Fibroblast of villous mesenchyme (primary cell): ENCODE results near the gene CCDC152. TPM values are rescaled to one million over a fixed set of nuclear protein-coding genes. Genes with fewer than 3 reads are reported as not detected.
"Not testable (repeated sequence)": the region's sequence is repeated elsewhere in the genome, so short reads cannot be mapped to it uniquely, and the experiment has no call there.

ENCODE experiments used
- DNase-seq: peaks from one replicate; pipeline ENCODE4 v3.0.0-alpha.2; 2010; ENCODE audit warnings: low read depth
- H3K4me3 ChIP-seq: 2 replicates; pipeline ENCODE4 v1.5.1; 2011; ENCODE audit warnings: low read depth, mild to moderate bottlenecking, low read length
- total RNA-seq: library from RNA; depleted of rRNA; stranded (reverse); fragments of >200 nt; gene quantifications from 2 replicates; pipeline ENCODE4 v1.2.3, GENCODE V29; 2012
- TF ChIP-seq, protein P1 (sequence below): IDR thresholded peaks from 2 replicates; pipeline ENCODE4 v1.5.1; 2012; ENCODE audit warnings: low read depth, mild to moderate bottlenecking, low read length; ENCODE audit not compliant: insufficient read depth

CCDC152 gene
- total RNA-seq, 1 donor, result 0.86 TPM

DNA sequence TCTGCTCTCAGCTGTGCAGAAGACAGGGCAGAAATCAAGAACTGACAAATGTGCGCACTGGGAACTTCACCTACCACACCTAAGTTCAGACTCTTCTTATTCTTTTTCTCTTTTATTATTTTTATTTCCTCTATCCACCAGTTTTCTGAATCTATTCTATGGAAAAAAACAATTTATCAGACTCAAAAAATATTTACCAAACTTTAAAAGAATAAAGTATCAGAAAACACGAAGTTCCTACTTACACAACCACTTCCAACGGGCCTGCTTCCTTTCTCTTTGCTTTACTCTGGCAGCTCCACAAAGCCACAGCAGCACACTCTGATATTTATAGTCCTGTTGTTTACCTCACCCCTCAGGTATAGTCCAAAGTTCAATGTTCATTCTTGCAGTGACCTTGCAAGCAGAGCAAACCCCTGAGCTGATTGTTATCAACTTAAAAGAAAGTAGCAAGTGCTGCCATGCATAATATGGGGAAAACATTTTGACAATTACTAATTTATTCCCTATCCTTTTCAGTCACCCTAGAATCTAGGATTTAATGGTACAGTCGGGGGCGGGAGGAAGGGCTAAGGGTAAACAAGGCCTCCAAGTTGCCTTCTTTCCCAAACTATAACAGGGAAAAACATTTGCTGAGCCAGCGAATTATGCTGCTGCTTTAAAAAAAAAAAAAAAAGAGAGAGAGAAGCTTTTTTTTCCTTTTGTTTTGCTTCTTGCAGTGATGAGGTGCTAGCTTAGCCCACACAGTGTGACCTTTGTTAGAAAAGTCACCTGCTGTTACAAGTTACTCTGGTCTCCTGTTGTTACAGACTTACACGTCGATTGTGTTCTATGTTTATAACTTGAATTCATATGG lies 55.2 kb downstream of the CCDC152 start, which contains the start of gene SELENOP:
Gene SELENOP (minus strand): TSS at position 302 of the 856 bp plus-strand sequence. CDS start 3,539 bp downstream, outside the sequence.
- TF ChIP-seq, protein P1, sequence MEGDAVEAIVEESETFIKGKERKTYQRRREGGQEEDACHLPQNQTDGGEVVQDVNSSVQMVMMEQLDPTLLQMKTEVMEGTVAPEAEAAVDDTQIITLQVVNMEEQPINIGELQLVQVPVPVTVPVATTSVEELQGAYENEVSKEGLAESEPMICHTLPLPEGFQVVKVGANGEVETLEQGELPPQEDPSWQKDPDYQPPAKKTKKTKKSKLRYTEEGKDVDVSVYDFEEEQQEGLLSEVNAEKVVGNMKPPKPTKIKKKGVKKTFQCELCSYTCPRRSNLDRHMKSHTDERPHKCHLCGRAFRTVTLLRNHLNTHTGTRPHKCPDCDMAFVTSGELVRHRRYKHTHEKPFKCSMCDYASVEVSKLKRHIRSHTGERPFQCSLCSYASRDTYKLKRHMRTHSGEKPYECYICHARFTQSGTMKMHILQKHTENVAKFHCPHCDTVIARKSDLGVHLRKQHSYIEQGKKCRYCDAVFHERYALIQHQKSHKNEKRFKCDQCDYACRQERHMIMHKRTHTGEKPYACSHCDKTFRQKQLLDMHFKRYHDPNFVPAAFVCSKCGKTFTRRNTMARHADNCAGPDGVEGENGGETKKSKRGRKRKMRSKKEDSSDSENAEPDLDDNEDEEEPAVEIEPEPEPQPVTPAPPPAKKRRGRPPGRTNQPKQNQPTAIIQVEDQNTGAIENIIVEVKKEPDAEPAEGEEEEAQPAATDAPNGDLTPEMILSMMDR, result no peak
- H3K4me3 ChIP-seq, result peak within 1 kb of the TSS; percentile 46
- peak; percentile 78 for DNase-seq

DNA sequence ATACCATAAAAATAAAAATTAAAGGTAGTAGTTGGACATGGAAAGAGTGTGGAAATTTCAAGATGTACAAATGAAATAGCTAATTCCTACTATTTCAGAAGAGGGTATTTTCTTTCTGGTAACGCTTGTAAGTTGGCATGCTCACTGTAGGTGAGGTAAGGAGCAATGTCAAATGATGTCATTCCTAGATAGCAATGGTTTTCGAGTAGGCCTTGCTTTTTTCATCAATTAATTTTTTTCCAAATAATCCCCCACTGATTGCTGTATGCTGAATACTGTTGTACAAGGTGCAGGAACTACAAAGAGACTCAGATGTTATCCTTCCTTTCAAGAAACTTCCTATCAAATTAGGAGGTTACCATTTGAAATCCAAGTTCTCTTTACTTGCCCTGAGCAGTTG lies 56.0 kb downstream of the CCDC152 start:
- TF ChIP-seq, protein P1, result no peak

DNA sequence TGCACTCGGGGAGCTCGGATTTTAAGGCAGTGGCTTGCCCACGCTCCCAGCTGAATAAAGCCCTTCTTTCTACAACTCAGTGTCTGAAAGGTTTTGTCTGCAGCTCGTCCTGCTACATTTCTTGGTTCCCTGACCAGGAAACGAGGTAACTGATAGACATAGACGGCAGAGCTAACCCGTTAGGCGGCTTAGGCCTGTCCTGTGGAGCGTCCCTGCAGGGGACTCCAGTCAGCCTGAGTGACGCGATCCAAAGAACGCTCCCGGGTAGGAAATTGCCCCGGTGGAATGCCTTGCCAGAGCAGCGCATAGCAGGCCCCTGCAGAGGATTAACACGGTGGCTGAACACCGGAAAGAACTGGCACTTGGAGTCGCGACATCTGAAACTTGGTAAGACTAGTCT lies 56.9 kb downstream of the CCDC152 start:
- no peak overlapping the region for H3K4me3 ChIP-seq
- no peak for DNase-seq
- TF ChIP-seq, protein P1, result no peak

More for the DNA sequence above, 56.0 kb downstream of the CCDC152 start:
- H3K4me3 ChIP-seq, result no peak overlapping the region
- DNase-seq, result no peak

DNA sequence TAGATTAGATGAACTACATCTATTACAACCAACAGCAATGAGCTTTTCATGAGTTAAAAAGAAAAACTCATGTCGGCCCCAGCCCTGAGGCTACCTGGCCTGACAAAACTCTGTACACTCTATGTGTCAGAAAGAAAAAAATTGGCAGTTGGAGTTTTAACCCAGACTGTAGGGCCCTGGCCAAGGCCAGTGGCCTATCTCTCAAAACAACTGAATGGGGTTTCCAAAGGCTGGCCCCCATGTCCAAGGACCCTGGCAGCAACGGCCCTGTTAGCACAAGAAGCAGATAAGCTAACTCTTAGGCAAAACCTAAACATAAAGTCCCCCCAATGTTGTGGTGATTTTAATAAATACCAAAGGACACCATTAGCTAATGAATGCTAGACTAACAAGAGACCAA lies 59.9 kb downstream of the CCDC152 start:
- H3K4me3 ChIP-seq, result not testable (repeated sequence)

DNA sequence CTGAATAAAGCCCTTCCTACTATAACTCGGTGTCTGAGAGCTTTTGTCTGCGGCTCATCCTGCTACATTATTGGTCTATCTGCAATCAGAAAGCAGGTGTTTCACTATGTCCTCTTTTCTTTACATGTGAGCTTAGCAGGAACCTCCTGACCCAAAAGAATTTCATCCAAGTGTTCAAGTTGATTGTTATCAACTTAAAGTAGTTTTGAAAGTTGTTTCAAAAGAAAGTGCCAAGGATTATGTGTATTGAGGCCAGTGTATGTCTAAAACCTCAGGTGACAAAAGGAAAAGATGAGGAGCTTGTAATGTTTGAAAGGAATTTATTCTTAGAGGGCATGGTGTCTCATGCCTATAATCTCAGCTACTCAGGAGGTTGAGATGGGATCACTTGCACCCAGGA lies 63.1 kb downstream of the CCDC152 start:
- TF ChIP-seq, protein P1, result no peak
- H3K4me3 ChIP-seq, result no peak overlapping the region
- no peak for DNase-seq

More for the DNA sequence above, 59.9 kb downstream of the CCDC152 start:
- DNase-seq, result not testable (repeated sequence)

DNA sequence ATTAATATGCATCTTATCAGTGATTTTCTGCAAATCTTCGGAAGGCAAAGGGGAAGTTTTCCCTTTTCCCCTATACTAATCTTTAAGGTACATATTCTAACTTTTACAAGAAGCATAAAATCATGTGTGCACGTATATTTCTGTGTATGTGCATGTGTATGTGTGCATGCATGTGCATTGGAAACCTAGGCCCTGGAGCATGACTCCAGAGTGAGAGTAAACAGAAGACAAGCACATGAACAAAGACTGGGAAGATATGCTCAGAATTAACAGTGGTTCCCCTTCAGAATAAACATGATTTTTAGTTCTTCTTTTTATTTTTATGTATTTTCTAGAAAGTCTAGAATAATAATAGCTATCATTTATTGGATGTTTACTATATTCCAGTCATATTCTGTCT lies 65.9 kb downstream of the CCDC152 start:
- H3K4me3 ChIP-seq, result no peak overlapping the region
- TF ChIP-seq, protein P1, result no peak
- DNase-seq, result no peak

DNA sequence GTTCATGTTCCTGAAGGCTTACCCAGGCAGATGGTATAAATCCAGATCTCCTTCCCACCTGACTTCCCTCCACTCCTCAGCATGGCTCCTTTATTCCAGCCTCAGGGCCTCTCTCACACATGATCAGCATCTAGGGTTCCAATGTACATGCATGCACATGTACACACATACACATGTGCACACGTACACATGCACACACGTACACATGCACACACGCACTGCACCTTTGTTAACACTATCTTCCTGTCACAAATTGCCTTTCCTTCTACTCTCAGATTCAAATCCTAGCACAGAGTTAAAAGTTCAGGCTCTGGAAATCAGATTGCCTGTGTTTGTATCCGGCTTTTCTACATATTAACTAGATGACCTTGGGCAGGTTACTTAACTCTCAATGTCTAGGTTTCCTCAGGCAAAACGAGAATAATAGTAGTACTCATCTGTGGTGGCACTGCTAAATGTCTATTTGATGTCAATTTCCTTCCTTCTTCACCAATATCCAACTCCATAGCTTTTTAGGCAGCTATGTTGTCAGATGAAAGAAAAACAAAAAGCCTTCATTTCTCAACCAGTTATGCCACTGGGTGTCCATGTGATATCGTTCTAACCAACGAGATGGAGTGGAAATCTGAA lies 67.8 kb downstream of the CCDC152 start:
- DNase-seq, result no peak
- TF ChIP-seq, protein P1, result no peak
- no peak overlapping the region for H3K4me3 ChIP-seq
